KMS-11 (cell line): Measurements from ENCODE around the gene PIK3CA.

ENCODE experiments used
- H2AFZ ChIP-seq: fragments of 200-600 bp; sonication (generic); 2 replicates; pipeline ENCODE4 v1.6.1; 2016; ENCODE audit warnings: antibody characterized with exemption, mixed run types, low read depth
- H3K27ac ChIP-seq: fragments of 200-600 bp; sonication (generic); 2 replicates; pipeline ENCODE4 v1.6.1; 2016; ENCODE audit warnings: mild to moderate bottlenecking, mixed run types
- H3K27me3 ChIP-seq: fragments of 200-600 bp; sonication (generic); 2 replicates; pipeline ENCODE4 v1.6.1; 2017; ENCODE audit warnings: mild to moderate bottlenecking, low read depth, mixed run types, moderate library complexity; ENCODE audit not compliant: insufficient read depth
- H3K36me3 ChIP-seq: fragments of 200-600 bp; sonication (generic); 2 replicates; pipeline ENCODE4 v1.6.1; 2017; ENCODE audit warnings: mild to moderate bottlenecking, mixed run types; ENCODE audit not compliant: insufficient read depth
- H3K4me1 ChIP-seq: fragments of 200-600 bp; sonication (generic); 2 replicates; pipeline ENCODE4 v1.6.1; 2016; ENCODE audit warnings: mild to moderate bottlenecking, low read depth, mixed run types; ENCODE audit not compliant: poor library complexity, severe bottlenecking
- H3K4me2 ChIP-seq: fragments of 200-600 bp; sonication (generic); 2 replicates; pipeline ENCODE4 v1.7.0; 2016; ENCODE audit warnings: mild to moderate bottlenecking, mixed run types
- H3K4me3 ChIP-seq: fragments of 200-600 bp; sonication (generic); IDR thresholded peaks from 2 replicates; pipeline ENCODE4 v1.6.1; 2017; ENCODE audit warnings: low read depth, low read length, mixed read lengths; ENCODE audit not compliant: insufficient read depth
- H3K79me2 ChIP-seq: fragments of 200-600 bp; sonication (generic); 2 replicates; pipeline ENCODE4 v1.6.1; 2016; ENCODE audit warnings: low read depth, mixed run types; ENCODE audit not compliant: insufficient read depth
- H3K9ac ChIP-seq: fragments of 200-600 bp; sonication (generic); 2 replicates; pipeline ENCODE4 v1.6.1; 2016; ENCODE audit warnings: mild to moderate bottlenecking, mixed run types
- H4K20me1 ChIP-seq: fragments of 200-600 bp; sonication (generic); 2 replicates; pipeline ENCODE4 v1.6.1; 2016; ENCODE audit warnings: mild to moderate bottlenecking, mixed run types; ENCODE audit not compliant: insufficient read depth
- CTCF ChIP-seq: fragments of 200-600 bp; sonication (generic); conservative IDR thresholded peaks from 2 replicates; pipeline ENCODE4 v1.6.1; 2017; ENCODE audit warnings: low read depth, mild to moderate bottlenecking, antibody characterized with exemption, low read length, moderate library complexity, mixed read lengths

PIK3CA gene

GRCh38 chr3:179265092-179265491 lies 116.9 kb downstream of the PIK3CA start:
- no peak overlapping the region for H3K4me2 ChIP-seq
- H2AFZ ChIP-seq = no peak overlapping the region
- peaks cover 7% of the 10 kb centered on the region for H3K4me1 ChIP-seq
- TF ChIP-seq CTCF = no peak
- no peaks in the 10 kb centered on the region for H3K36me3 ChIP-seq
- no peak overlapping the region for H3K9ac ChIP-seq
- no peaks in the 10 kb centered on the region for H3K27me3 ChIP-seq
- no peaks in the 10 kb centered on the region for H3K79me2 ChIP-seq
- no peak overlapping the region for H3K4me3 ChIP-seq
- H4K20me1 ChIP-seq = no peaks in the 10 kb centered on the region
- no peak overlapping the region for H3K27ac ChIP-seq

GRCh38 chr3:179265875-179266274 lies 117.7 kb downstream of the PIK3CA start:
- H2AFZ ChIP-seq = no peak overlapping the region
- no peaks in the 10 kb centered on the region for H3K79me2 ChIP-seq
- H3K9ac ChIP-seq = no peak overlapping the region
- no peak overlapping the region for H3K4me2 ChIP-seq
- no peak for TF ChIP-seq CTCF
- peaks cover 7% of the 10 kb centered on the region for H3K4me1 ChIP-seq
- H4K20me1 ChIP-seq = no peaks in the 10 kb centered on the region
- H3K4me3 ChIP-seq = no peak overlapping the region
- H3K36me3 ChIP-seq = no peaks in the 10 kb centered on the region
- no peaks in the 10 kb centered on the region for H3K27me3 ChIP-seq
- no peak overlapping the region for H3K27ac ChIP-seq

- H4K20me1 ChIP-seq = no peaks in the 10 kb centered on the region
- no peak overlapping the region for H3K4me2 ChIP-seq
- no peak overlapping the region for H2AFZ ChIP-seq
- no peak overlapping the region for H3K9ac ChIP-seq
- no peaks in the 10 kb centered on the region for H3K36me3 ChIP-seq
- H3K4me3 ChIP-seq = no peak overlapping the region
- H3K27ac ChIP-seq = no peak overlapping the region
- no peak for TF ChIP-seq CTCF
- H3K4me1 ChIP-seq = peaks cover 4% of the 10 kb centered on the region
- H3K79me2 ChIP-seq = no peaks in the 10 kb centered on the region
- no peaks in the 10 kb centered on the region for H3K27me3 ChIP-seq
Measured at GRCh38 chr3:179266701-179267211, 118.6 kb downstream of the PIK3CA start.

- H3K27ac ChIP-seq = no peak overlapping the region
- H3K4me1 ChIP-seq = no peaks in the 10 kb centered on the region
- H3K79me2 ChIP-seq = no peaks in the 10 kb centered on the region
- H2AFZ ChIP-seq = no peak overlapping the region
- no peaks in the 10 kb centered on the region for H3K27me3 ChIP-seq
- H4K20me1 ChIP-seq = no peaks in the 10 kb centered on the region
- no peaks in the 10 kb centered on the region for H3K36me3 ChIP-seq
- H3K4me3 ChIP-seq = no peak overlapping the region
- no peak for TF ChIP-seq CTCF
- no peak overlapping the region for H3K9ac ChIP-seq
- H3K4me2 ChIP-seq = no peak overlapping the region
Measured at GRCh38 chr3:179268400-179269051, 120.4 kb downstream of the PIK3CA start.
